GM18507 (cell line): Measurements from ENCODE around the gene ROR1.

Source experiments
- DNase-seq: peaks from one replicate; pipeline ENCODE4 v3.0.0; 2011; ENCODE audit warnings: low read depth; ENCODE audit not compliant: insufficient read length; ENCODE audit errors: extremely low spot score
- FAIRE-seq: peaks from 2 replicates; lab custom pipeline; 2011; peaks lifted over from hg19 to GRCh38; lab: Jason Lieb, UNC

The ROR1 gene

GRCh38 chr1:63773815-63774616 lies at the start of gene ROR1:
TSS of gene ROR1 (plus strand) at chr1:63774017.
- DNase-seq = peak; percentile 12
- FAIRE-seq = no peak

- no peak for DNase-seq
- no peak for FAIRE-seq
Observed at GRCh38 chr1:63724375-63724899, 49.4 kb upstream of the ROR1 start.

GRCh38 chr1:63728611-63729226 lies 45.1 kb upstream of the ROR1 start:
- FAIRE-seq = no peak
- no peak for DNase-seq

- DNase-seq = no peak
- no peak for FAIRE-seq
Observed at GRCh38 chr1:63729227-63729620, 44.6 kb upstream of the ROR1 start.

- FAIRE-seq = no peak
Observed at GRCh38 chr1:63730211-63730610, 43.6 kb upstream of the ROR1 start.

GRCh38 chr1:63731117-63732043 lies 42.4 kb upstream of the ROR1 start:
- DNase-seq (no peak), FAIRE-seq (no peak)

More at GRCh38 chr1:63730211-63730610, 43.6 kb upstream of the ROR1 start:
- no peak for DNase-seq

- no peak for FAIRE-seq
- no peak for DNase-seq
Observed at GRCh38 chr1:63732666-63733065, 41.2 kb upstream of the ROR1 start.

GRCh38 chr1:63738772-63739171 lies 35.0 kb upstream of the ROR1 start:
- FAIRE-seq = no peak
- no peak for DNase-seq

GRCh38 chr1:63739452-63739851 lies 34.4 kb upstream of the ROR1 start:
- DNase-seq (no peak), FAIRE-seq (no peak)

- FAIRE-seq (no peak), DNase-seq (no peak)
Observed at GRCh38 chr1:63740432-63740831, 33.4 kb upstream of the ROR1 start.

GRCh38 chr1:63742526-63742925 lies 31.3 kb upstream of the ROR1 start:
- no peak for FAIRE-seq
- DNase-seq = no peak

- no peak for FAIRE-seq
Observed at GRCh38 chr1:63743781-63744180, 30.0 kb upstream of the ROR1 start.

GRCh38 chr1:63746129-63746864 lies 27.5 kb upstream of the ROR1 start:
- FAIRE-seq = no peak

More at GRCh38 chr1:63743781-63744180, 30.0 kb upstream of the ROR1 start:
- no peak for DNase-seq

GRCh38 chr1:63747445-63747844 lies 26.4 kb upstream of the ROR1 start:
- no peak for DNase-seq
- FAIRE-seq = no peak

More at GRCh38 chr1:63746129-63746864, 27.5 kb upstream of the ROR1 start:
- no peak for DNase-seq

GRCh38 chr1:63748046-63748580 lies 25.7 kb upstream of the ROR1 start:
- no peak for DNase-seq
- peak; percentile 5 for FAIRE-seq

GRCh38 chr1:63748641-63749040 lies 25.2 kb upstream of the ROR1 start:
- FAIRE-seq (no peak), DNase-seq (no peak)

- FAIRE-seq (no peak), DNase-seq (no peak)
Observed at GRCh38 chr1:63750721-63751120, 23.1 kb upstream of the ROR1 start.

GRCh38 chr1:63752176-63752575 lies 21.6 kb upstream of the ROR1 start:
- DNase-seq (no peak), FAIRE-seq (no peak)

GRCh38 chr1:63753591-63753990 lies 20.2 kb upstream of the ROR1 start:
- FAIRE-seq (no peak), DNase-seq (no peak)
